Measurements from ENCODE around the gene DTX3L.

The DTX3L gene

GRCh38 chr3:122523317-122523716 is 40.8 kb upstream of the DTX3L start:
- no peak for DNase-seq (ENCODE audit: low read depth)
- H3K4me3 ChIP-seq (ENCODE audit: low read depth, low read length): no peak overlapping the region
- TF ChIP-seq CTCF (IDR thresholded peaks at IDR 0.05; ENCODE audit: low read depth, low read length, missing control alignments): no peak
- in situ Hi-C loops (cut with HindIII; ENCODE audit: low sequenced_read_pairs): no loop called here

- no peak for TF ChIP-seq CTCF (IDR thresholded peaks at IDR 0.05; ENCODE audit: low read depth, low read length, missing control alignments)
- in situ Hi-C loops (cut with HindIII; ENCODE audit: low sequenced_read_pairs): no loop called here
- no peak for DNase-seq (ENCODE audit: low read depth)
- H3K4me3 ChIP-seq (ENCODE audit: low read depth, low read length): no peak overlapping the region
Measured at GRCh38 chr3:122530164-122530563, 34.0 kb upstream of the DTX3L start.

- TF ChIP-seq CTCF (IDR thresholded peaks at IDR 0.05; ENCODE audit: low read depth, low read length, missing control alignments): no peak
- in situ Hi-C loops (cut with HindIII; ENCODE audit: low sequenced_read_pairs): no loop called here
- DNase-seq (ENCODE audit: low read depth): no peak
- H3K4me3 ChIP-seq (ENCODE audit: low read depth, low read length): no peak overlapping the region
Measured at GRCh38 chr3:122533480-122533879, 30.7 kb upstream of the DTX3L start.

- in situ Hi-C loops (cut with HindIII; ENCODE audit: low sequenced_read_pairs): no loop called here
- H3K4me3 ChIP-seq (ENCODE audit: low read depth, low read length): no peak overlapping the region
- DNase-seq (ENCODE audit: low read depth): peak; percentile 53
- no peak for TF ChIP-seq CTCF (IDR thresholded peaks at IDR 0.05; ENCODE audit: low read depth, low read length, missing control alignments)
Measured at GRCh38 chr3:122533931-122534334, 30.2 kb upstream of the DTX3L start.

GRCh38 chr3:122535964-122536631 is 28.0 kb upstream of the DTX3L start:
- TF ChIP-seq CTCF (IDR thresholded peaks at IDR 0.05; ENCODE audit: low read depth, low read length, missing control alignments): no peak
- DNase-seq (ENCODE audit: low read depth): no peak
- in situ Hi-C loops (cut with HindIII; ENCODE audit: low sequenced_read_pairs): no loop called here
- no peak overlapping the region for H3K4me3 ChIP-seq (ENCODE audit: low read depth, low read length)

- in situ Hi-C loops (cut with HindIII; ENCODE audit: low sequenced_read_pairs): no loop called here
- no peak for TF ChIP-seq CTCF (IDR thresholded peaks at IDR 0.05; ENCODE audit: low read depth, low read length, missing control alignments)
Measured at GRCh38 chr3:122536632-122537001, 27.5 kb upstream of the DTX3L start.

More at GRCh38 chr3:122536632-122537001, 27.5 kb upstream of the DTX3L start:
- H3K4me3 ChIP-seq (ENCODE audit: low read depth, low read length): no peak overlapping the region
- DNase-seq (ENCODE audit: low read depth): no peak

All from astrocyte of the cerebellum (primary cell).